Loucy (cell line): ENCODE measurements around the gene BHLHE23.

Experiments used
- H2AFZ ChIP-seq: fragments of 200-600 bp; sonication (generic); 2 replicates; pipeline ENCODE4 v1.6.0; 2016; ENCODE audit warnings: antibody characterized with exemption, mild to moderate bottlenecking, low read length, moderate library complexity
- H3F3A ChIP-seq: fragments of 200-600 bp; 2 replicates; pipeline ENCODE4 v1.6.0; 2016; ENCODE audit warnings: antibody characterized with exemption, low read depth, mild to moderate bottlenecking
- H3K27me3 ChIP-seq: fragments of 200-600 bp; sonication (generic); 2 replicates; pipeline ENCODE4 v1.6.1; 2014; ENCODE audit warnings: low read length, mild to moderate bottlenecking; ENCODE audit not compliant: insufficient read depth, poor library complexity, severe bottlenecking
- H3K36me3 ChIP-seq: fragments of 200-600 bp; sonication (generic); 2 replicates; pipeline ENCODE4 v1.6.1; 2016; ENCODE audit warnings: low read length; ENCODE audit not compliant: insufficient read depth
- H3K4me1 ChIP-seq: fragments of 200-600 bp; sonication (generic); 2 replicates; pipeline ENCODE4 v1.5.1; 2014; ENCODE audit warnings: low read length, mild to moderate bottlenecking; ENCODE audit not compliant: insufficient read depth, poor library complexity, severe bottlenecking
- H3K4me2 ChIP-seq: fragments of 200-600 bp; sonication (generic); 2 replicates; pipeline ENCODE4 v1.6.0; 2014; ENCODE audit warnings: antibody characterized with exemption, low read length, low read depth, mild to moderate bottlenecking; ENCODE audit not compliant: poor library complexity, severe bottlenecking
- H3K4me3 ChIP-seq: fragments of 200-600 bp; sonication (generic); 2 replicates; pipeline ENCODE4 v1.5.1; 2014; ENCODE audit warnings: low read length, mild to moderate bottlenecking, mixed read lengths; ENCODE audit not compliant: poor library complexity, severe bottlenecking
- H3K79me2 ChIP-seq: fragments of 200-600 bp; sonication (generic); 2 replicates; pipeline ENCODE4 v1.6.1; 2014; ENCODE audit warnings: low read length; ENCODE audit not compliant: insufficient read depth
- H3K9ac ChIP-seq: fragments of 200-600 bp; sonication (generic); 2 replicates; pipeline ENCODE4 v1.6.0; 2014; ENCODE audit warnings: mild to moderate bottlenecking, low read depth, low read length, moderate library complexity; ENCODE audit not compliant: poor library complexity, severe bottlenecking
- H3K9me2 ChIP-seq: fragments of 200-600 bp; sonication (generic); replicated peaks from 2 replicates; pipeline ENCODE4 v1.6.1; 2016; ENCODE audit warnings: low read depth, low read length, mixed read lengths
- H3K9me3 ChIP-seq: fragments of 200-600 bp; sonication (generic); 2 replicates; pipeline ENCODE4 v1.6.1; 2014; ENCODE audit warnings: mild to moderate bottlenecking, antibody characterized with exemption, low read length, low read depth; ENCODE audit not compliant: insufficient read depth
- H4K20me1 ChIP-seq: fragments of 200-600 bp; sonication (generic); 2 replicates; pipeline ENCODE4 v1.6.0; 2014; ENCODE audit warnings: antibody characterized with exemption, low read length, mild to moderate bottlenecking; ENCODE audit not compliant: insufficient read depth, poor library complexity, severe bottlenecking
- EZH2phosphoT487 ChIP-seq: fragments of 200-600 bp; IDR thresholded peaks from 2 replicates; pipeline ENCODE4 v1.6.1; 2018; ENCODE audit warnings: antibody characterized with exemption, mild to moderate bottlenecking, moderate library complexity, borderline replicate concordance
- TF ChIP-seq, protein P1 (sequence below): fragments of 200-600 bp; sonication (generic); conservative IDR thresholded peaks from 2 replicates; pipeline ENCODE4 v1.5.1; 2014; ENCODE audit warnings: mild to moderate bottlenecking, antibody characterized with exemption, low read length

The BHLHE23 gene

DNA sequence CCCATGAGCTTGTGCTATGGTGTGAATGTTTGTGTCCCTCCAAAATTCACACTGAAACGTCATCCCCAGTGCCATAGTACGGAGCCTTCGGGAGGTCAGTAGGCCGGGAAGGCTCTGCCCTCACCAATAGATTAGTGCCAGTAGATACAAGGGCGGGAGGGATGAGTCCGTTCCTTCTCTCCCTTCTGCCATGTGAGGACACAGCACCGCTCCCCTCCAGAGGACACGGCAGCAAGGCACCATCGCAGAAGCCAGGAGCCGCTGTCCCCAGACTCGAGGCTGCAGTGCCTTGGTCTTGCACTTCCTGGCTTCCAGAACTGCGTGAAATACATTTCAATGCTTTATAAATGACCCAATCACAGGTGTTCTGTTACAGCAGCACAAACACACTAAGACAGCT lies 39.2 kb upstream of the BHLHE23 start:
- no peaks in the 10 kb centered on the region for H3K79me2 ChIP-seq
- no peak overlapping the region for H2AFZ ChIP-seq
- no peak overlapping the region for H3K4me2 ChIP-seq
- TF ChIP-seq, protein P1, sequence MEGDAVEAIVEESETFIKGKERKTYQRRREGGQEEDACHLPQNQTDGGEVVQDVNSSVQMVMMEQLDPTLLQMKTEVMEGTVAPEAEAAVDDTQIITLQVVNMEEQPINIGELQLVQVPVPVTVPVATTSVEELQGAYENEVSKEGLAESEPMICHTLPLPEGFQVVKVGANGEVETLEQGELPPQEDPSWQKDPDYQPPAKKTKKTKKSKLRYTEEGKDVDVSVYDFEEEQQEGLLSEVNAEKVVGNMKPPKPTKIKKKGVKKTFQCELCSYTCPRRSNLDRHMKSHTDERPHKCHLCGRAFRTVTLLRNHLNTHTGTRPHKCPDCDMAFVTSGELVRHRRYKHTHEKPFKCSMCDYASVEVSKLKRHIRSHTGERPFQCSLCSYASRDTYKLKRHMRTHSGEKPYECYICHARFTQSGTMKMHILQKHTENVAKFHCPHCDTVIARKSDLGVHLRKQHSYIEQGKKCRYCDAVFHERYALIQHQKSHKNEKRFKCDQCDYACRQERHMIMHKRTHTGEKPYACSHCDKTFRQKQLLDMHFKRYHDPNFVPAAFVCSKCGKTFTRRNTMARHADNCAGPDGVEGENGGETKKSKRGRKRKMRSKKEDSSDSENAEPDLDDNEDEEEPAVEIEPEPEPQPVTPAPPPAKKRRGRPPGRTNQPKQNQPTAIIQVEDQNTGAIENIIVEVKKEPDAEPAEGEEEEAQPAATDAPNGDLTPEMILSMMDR = no peak
- no peak for TF ChIP-seq EZH2phosphoT487
- H3K27me3 ChIP-seq = no peaks in the 10 kb centered on the region
- no peaks in the 10 kb centered on the region for H3F3A ChIP-seq
- H3K36me3 ChIP-seq = no peaks in the 10 kb centered on the region
- H4K20me1 ChIP-seq = no peaks in the 10 kb centered on the region
- H3K9me3 ChIP-seq = no peaks in the 10 kb centered on the region; the same call in 1 of the 2 replicates
- H3K9me2 ChIP-seq = no peaks in the 10 kb centered on the region
- H3K4me1 ChIP-seq = no peaks in the 10 kb centered on the region
- H3K9ac ChIP-seq = no peak overlapping the region
- H3K4me3 ChIP-seq = no peak overlapping the region

DNA sequence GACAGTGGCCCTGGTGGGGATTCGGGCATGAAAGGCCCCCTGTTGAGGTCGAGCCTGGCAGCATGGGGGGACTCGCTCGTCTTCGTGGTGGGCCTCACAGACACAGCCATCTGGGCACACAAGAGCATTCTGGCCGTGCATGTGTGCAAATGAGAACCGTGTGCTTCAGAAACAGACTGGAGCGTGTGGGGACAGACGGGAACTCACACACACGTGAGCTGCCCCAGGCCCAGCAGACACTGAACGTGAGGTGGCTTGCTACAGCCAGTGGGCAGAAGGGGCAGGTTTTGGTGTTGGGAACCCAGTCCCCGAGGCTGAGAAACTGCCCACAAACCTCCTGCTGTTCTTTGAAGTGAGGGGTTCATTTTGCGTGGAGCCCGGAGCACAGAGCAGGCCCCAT lies 38.6 kb upstream of the BHLHE23 start:
- Histone ChIP-seq H2AFZ (no peak overlapping the region), H3F3A (no peaks in the 10 kb centered on the region), H4K20me1 (no peaks in the 10 kb centered on the region), H3K27me3 (no peaks in the 10 kb centered on the region), H3K9ac (no peak overlapping the region), H3K79me2 (no peaks in the 10 kb centered on the region), H3K4me2 (no peak overlapping the region), H3K4me1 (no peaks in the 10 kb centered on the region), H3K36me3 (no peaks in the 10 kb centered on the region), H3K4me3 (no peak overlapping the region), H3K9me2 (no peaks in the 10 kb centered on the region), H3K9me3 (no peaks in the 10 kb centered on the region; the same call in 1 of the 2 replicates)
- TF ChIP-seq EZH2phosphoT487 = no peak
- TF ChIP-seq, protein P1 = no peak

DNA sequence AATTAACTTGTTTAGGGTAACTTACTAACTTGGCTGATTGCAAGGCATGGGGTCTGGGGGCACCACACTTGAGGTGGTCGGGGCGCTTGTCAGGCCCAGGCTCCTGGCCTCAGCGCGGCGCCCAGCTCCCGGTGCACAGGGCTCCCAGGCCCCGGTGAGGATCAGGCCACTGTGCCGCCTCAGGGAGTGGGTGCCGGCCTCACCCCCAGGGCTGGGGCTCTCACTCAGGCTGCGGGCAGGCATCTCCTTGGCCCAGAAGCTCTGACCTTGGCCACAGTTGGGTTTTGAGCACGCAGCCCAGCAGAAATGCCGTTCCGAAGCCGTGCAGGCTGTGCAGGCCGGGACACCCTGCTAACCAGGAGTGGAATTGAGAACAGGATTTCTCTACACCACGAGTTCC lies 37.8 kb upstream of the BHLHE23 start:
- Histone ChIP-seq H2AFZ (no peak overlapping the region), H3K4me3 (no peak overlapping the region), H3K9me3 (no peaks in the 10 kb centered on the region; the same call in 1 of the 2 replicates), H3K4me1 (no peaks in the 10 kb centered on the region), H3F3A (no peaks in the 10 kb centered on the region), H3K27me3 (no peaks in the 10 kb centered on the region), H4K20me1 (no peaks in the 10 kb centered on the region), H3K36me3 (no peaks in the 10 kb centered on the region), H3K4me2 (no peak overlapping the region), H3K79me2 (no peaks in the 10 kb centered on the region), H3K9ac (no peak overlapping the region), H3K9me2 (no peaks in the 10 kb centered on the region)
- TF ChIP-seq, protein P1 = no peak
- no peak for TF ChIP-seq EZH2phosphoT487
